Testis (tissue), 2 donors: ENCODE measurements around the gene MEFV.

Experiments used
- POLR2A ChIP-seq: fragments of 450-650 bp; IDR thresholded peaks from one replicate; pipeline ENCODE4 v1.6.1; 2017; ENCODE audit warnings: antibody characterized with exemption, mild to moderate bottlenecking, moderate library complexity
- TF ChIP-seq, protein P1 (sequence below), 3 experiments: fragments of 450-650 bp in 2 of 3; fragments of 200-600 bp in 1 of 3; sonication (generic) in 1 of 3; IDR thresholded peaks; one replicate each; pipeline ENCODE4 v1.5.1; 2016 to 2019; ENCODE audit warnings: antibody characterized with exemption in 3 of 3, mild to moderate bottlenecking in 2 of 3, moderate library complexity in 1 of 3

DNA sequence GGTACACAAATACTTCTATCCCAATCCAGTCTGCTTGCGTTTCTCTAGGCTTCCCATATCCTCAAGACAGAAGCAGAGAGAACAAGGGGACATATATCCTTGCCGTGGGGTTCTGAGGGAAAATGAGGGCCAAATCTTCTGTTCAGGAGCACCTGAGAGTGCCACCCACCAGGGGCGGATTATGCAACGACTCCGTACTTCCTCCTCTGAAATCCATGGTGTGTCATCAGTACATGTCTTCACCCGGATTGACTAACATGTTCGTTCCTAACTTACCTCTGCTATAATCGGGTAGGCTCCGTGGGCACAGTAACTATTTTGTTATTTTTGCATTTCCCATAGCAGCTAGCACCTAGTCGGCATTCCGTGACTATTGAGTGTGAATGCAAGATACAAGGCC lies 13.7 kb downstream of the MEFV start:
- no peak for TF ChIP-seq POLR2A
- TF ChIP-seq, protein P1, sequence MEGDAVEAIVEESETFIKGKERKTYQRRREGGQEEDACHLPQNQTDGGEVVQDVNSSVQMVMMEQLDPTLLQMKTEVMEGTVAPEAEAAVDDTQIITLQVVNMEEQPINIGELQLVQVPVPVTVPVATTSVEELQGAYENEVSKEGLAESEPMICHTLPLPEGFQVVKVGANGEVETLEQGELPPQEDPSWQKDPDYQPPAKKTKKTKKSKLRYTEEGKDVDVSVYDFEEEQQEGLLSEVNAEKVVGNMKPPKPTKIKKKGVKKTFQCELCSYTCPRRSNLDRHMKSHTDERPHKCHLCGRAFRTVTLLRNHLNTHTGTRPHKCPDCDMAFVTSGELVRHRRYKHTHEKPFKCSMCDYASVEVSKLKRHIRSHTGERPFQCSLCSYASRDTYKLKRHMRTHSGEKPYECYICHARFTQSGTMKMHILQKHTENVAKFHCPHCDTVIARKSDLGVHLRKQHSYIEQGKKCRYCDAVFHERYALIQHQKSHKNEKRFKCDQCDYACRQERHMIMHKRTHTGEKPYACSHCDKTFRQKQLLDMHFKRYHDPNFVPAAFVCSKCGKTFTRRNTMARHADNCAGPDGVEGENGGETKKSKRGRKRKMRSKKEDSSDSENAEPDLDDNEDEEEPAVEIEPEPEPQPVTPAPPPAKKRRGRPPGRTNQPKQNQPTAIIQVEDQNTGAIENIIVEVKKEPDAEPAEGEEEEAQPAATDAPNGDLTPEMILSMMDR (IDR thresholded peaks at IDR 0.05) = no peak
